Amygdala (tissue), 56 donors: ENCODE data around the gene PRDX5.
A peak's percentile ranks its signal among the peaks of the same experiment; 100 is the strongest.

Source experiments
- DNase-seq, 56 donors: peaks; one replicate each; lab custom pipeline; 2025; lab: John Stamatoyannopoulos, UW

PRDX5 gene

GRCh38 chr11:64288353-64288750, 29.6 kb upstream of the PRDX5 start:
- no peak for DNase-seq

GRCh38 chr11:64289002-64289564, 28.8 kb upstream of the PRDX5 start:
- DNase-seq = no peak

- no peak for DNase-seq
Observed at GRCh38 chr11:64290352-64291261, 27.3 kb upstream of the PRDX5 start.

- peak in 1 of 56 donors; percentile 23 for DNase-seq
Observed at GRCh38 chr11:64291262-64291751, 26.6 kb upstream of the PRDX5 start, which contains the start of gene KCNK4. TSS of gene KCNK4 (plus strand) at chr11:64291302. CDS start at chr11:64293019, 1,717 bp downstream.

- peak in 3 of 56 donors; percentile 32 to 48 (median 39) for DNase-seq
Observed at GRCh38 chr11:64291752-64292459, 26.0 kb upstream of the PRDX5 start.

GRCh38 chr11:64292460-64293254, 25.3 kb upstream of the PRDX5 start:
- peak in 1 of 56 donors; percentile 11 for DNase-seq

- peak in 1 of 56 donors; percentile 9 for DNase-seq
Observed at GRCh38 chr11:64294774-64295173, 23.1 kb upstream of the PRDX5 start.

GRCh38 chr11:64295760-64296159, 22.2 kb upstream of the PRDX5 start:
- DNase-seq = no peak

- no peak for DNase-seq
Observed at GRCh38 chr11:64296236-64296635, 21.7 kb upstream of the PRDX5 start.

GRCh38 chr11:64296830-64297698, 20.9 kb upstream of the PRDX5 start:
- DNase-seq = no peak

- no peak for DNase-seq
Observed at GRCh38 chr11:64297699-64298358, 20.1 kb upstream of the PRDX5 start.

- peak in 49 of 56 donors; percentile 26 to 84 (median 57) for DNase-seq
Observed at GRCh38 chr11:64298966-64299846, 18.7 kb upstream of the PRDX5 start.

- peak in 1 of 56 donors; percentile 18 for DNase-seq
Observed at GRCh38 chr11:64299847-64300648, 17.9 kb upstream of the PRDX5 start, which contains the start of gene CATSPERZ. TSS of gene CATSPERZ (plus strand) at chr11:64300358. CDS start at chr11:64300411, 53 bp downstream.

GRCh38 chr11:64303109-64304031, 14.6 kb upstream of the PRDX5 start:
- no peak for DNase-seq

GRCh38 chr11:64304032-64304315, 13.9 kb upstream of the PRDX5 start:
- no peak for DNase-seq
